Panc1 (cell line): ENCODE data around the gene FCGR3A.

ENCODE experiments used
- CTCF ChIP-seq: fragments of 450-650 bp; IDR thresholded peaks from 2 replicates; pipeline ENCODE4 v1.5.1; 2017; ENCODE audit warnings: mild to moderate bottlenecking
- POLR2AphosphoS5 ChIP-seq: IDR thresholded peaks from 2 replicates; pipeline ENCODE4 v1.6.1; 2012; ENCODE audit warnings: mild to moderate bottlenecking, low read depth, low read length, moderate library complexity
- REST ChIP-seq, 2 experiments: IDR thresholded peaks; 2 replicates each; pipeline ENCODE4 v1.6.1; 2011 to 2012; ENCODE audit warnings: low read depth in 2 of 2, control low read depth in 1 of 2, low read length in 1 of 2, mild to moderate bottlenecking in 1 of 2, moderate library complexity in 1 of 2; ENCODE audit not compliant: insufficient read depth in 1 of 2
- SIN3A ChIP-seq: IDR thresholded peaks from 2 replicates; pipeline ENCODE4 v1.6.1; 2012; ENCODE audit warnings: low read depth, mild to moderate bottlenecking, low read length, moderate library complexity, borderline replicate concordance; ENCODE audit not compliant: insufficient read depth
- TCF7L2 ChIP-seq: IDR thresholded peaks from 2 replicates; pipeline ENCODE4 v1.6.1; 2011; ENCODE audit warnings: mild to moderate bottlenecking, low read depth, low read length, inconsistent platforms

- TF ChIP-seq POLR2AphosphoS5 (no peak), SIN3A (no peak), CTCF (no peak), REST (IDR thresholded peaks at IDR 0.05; ENCODE audit: insufficient read depth in 1 of 2, low read depth in 2 of 2, low read length in 1 of 2) (no peak), TCF7L2 (no peak)
Measured at GRCh38 chr1:161498646-161499045, 51.0 kb downstream of the FCGR3A start.
